Large intestine (tissue), 3 donors: ENCODE results near the gene UST. TPM values are rescaled to one million over a fixed set of nuclear protein-coding genes. Genes with fewer than 3 reads are reported as not detected.

ENCODE experiments used
- DNase-seq, 2 donors: peaks; one replicate each; pipeline versions ENCODE4 v3.0.0 to v3.0.0-alpha.2; 2013
- H3K27ac ChIP-seq: one replicate; pipeline ENCODE4 v1.5.1; 2013; ENCODE audit warnings: low read length
- H3K27me3 ChIP-seq: 2 replicates; pipeline ENCODE4 v1.6.1; 2013; ENCODE audit warnings: low read length; ENCODE audit not compliant: control insufficient read depth, insufficient read depth
- H3K36me3 ChIP-seq: 2 replicates; pipeline ENCODE4 v1.6.1; 2013; ENCODE audit warnings: low read length; ENCODE audit not compliant: control insufficient read depth, insufficient read depth
- H3K4me1 ChIP-seq: one replicate; pipeline ENCODE4 v1.6.1; 2013; ENCODE audit warnings: low read length; ENCODE audit not compliant: control insufficient read depth, insufficient read depth
- H3K4me3 ChIP-seq: one replicate; pipeline ENCODE4 v1.5.1; 2013; ENCODE audit warnings: low read length
- H3K9me3 ChIP-seq: one replicate; pipeline ENCODE4 v1.6.1; 2013; ENCODE audit warnings: mild to moderate bottlenecking, low read depth, low read length, moderate library complexity; ENCODE audit not compliant: control insufficient read depth
- WGBS: methylation state at CpG from one replicate; pipeline ENCODE4 v1.1.5; 2013; ENCODE audit warnings: low lambda C conversion rate; ENCODE audit not compliant: insufficient coverage; 5-methylcytosine and 5-hydroxymethylcytosine counted together
- polyA plus RNA-seq: library from polyadenylated mRNA; unstranded; fragments of 120-200 nt; gene quantifications from one replicate; pipeline ENCODE4 v1.2.1, GENCODE V29; 2013

UST gene
- polyA plus RNA-seq, 1 donor = 2.9 TPM

DNA sequence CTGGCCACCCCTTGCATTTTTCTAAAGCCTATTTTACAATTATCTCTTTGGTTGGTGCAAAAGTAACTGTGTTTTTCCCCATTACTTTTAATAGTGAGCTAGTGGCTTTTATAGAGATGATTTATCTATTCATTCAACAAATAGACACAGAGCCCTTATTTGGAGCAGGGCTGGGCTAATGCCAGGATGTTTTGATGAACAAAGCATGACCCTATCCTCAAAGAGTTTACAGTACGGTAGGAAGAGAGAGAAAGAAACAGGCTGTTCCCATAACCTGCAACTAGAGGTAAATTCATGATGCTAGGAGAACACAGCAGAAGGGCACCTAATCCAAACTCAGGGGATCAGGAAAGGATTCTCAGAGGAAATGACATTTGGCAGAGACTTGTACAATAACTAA is 37.3 kb upstream of the UST start:
- H3K9me3 ChIP-seq = no peaks in the 10 kb centered on the region
- H3K27me3 ChIP-seq = no peaks in the 10 kb centered on the region
- DNase-seq = no peak
- H3K4me1 ChIP-seq = no peaks in the 10 kb centered on the region
- H3K27ac ChIP-seq = no peak overlapping the region
- no CpG with 5 or more reads among the region's 1 CpG for WGBS
- H3K36me3 ChIP-seq = no peaks in the 10 kb centered on the region
- H3K4me3 ChIP-seq = no peak overlapping the region

- H3K4me1 ChIP-seq = no peaks in the 10 kb centered on the region
- H3K27me3 ChIP-seq = no peaks in the 10 kb centered on the region
- no peak overlapping the region for H3K4me3 ChIP-seq
- H3K9me3 ChIP-seq = no peaks in the 10 kb centered on the region
- H3K36me3 ChIP-seq = no peaks in the 10 kb centered on the region
- H3K27ac ChIP-seq = no peak overlapping the region
- WGBS = 100% methylated on average over 2 of the region's 5 CpGs
- no peak for DNase-seq
Observed at GRCh38 chr6:148711833-148712654, 34.8 kb upstream of the UST start.

DNA sequence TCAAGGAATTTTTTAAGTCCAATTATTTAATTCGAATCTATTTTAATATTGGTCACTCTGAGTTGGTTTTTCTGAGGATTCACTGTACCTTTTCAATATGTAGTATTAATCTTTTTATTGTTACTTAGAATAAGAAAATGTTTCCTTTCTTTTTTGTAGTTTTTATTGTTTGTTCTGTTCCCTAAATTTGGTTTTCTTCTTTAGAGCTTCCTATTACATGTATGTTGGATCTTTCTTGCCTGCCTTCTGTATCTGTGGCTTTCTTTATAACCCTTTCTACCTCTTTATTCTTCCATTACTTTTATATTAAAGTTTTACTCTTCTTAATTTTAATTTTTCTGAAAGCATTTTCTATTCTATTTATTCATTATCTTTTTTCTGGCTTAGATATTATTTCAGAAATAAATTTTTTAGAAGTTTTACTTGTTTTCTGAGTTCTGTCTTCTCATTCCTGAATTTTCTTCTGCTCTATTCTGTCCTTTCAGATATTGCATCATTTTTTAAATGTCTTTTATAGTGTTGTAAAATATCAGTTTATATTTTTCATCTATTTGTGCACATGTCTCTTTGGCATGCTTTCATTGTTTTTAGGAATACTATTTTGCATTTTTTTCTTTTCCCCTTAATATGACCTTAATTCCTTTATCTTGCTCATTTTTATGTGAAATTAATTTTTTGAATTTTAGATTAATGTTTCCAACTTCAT is 33.6 kb upstream of the UST start:
- Histone ChIP-seq H3K4me3 (no peak overlapping the region), H3K27me3 (no peaks in the 10 kb centered on the region), H3K36me3 (no peaks in the 10 kb centered on the region), H3K27ac (no peak overlapping the region), H3K4me1 (no peaks in the 10 kb centered on the region), H3K9me3 (no peaks in the 10 kb centered on the region)
- 100% methylated on average over 1 of the region's 1 CpG for WGBS
- no peak for DNase-seq

DNA sequence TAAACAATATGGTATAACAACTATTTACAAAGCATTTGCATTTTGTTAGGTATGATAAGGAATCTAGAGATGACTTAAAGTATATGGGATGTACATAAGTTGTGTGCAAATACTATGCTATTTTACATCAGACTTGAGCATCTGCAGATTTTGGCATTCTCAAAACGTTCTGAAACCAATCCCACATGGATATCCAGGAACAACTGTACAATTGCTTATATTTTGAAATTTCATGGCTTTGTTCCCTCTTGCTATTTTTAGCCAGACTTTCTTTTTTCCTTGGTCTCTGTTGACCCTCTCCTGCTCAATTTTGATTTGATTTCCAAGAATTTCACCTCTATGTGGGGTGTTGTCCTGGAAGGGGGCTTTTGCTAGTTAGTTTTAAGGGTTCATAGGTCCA is 32.9 kb upstream of the UST start:
- H3K9me3 ChIP-seq = no peaks in the 10 kb centered on the region
- 50% methylated on average over 1 of the region's 1 CpG for WGBS
- no peaks in the 10 kb centered on the region for H3K36me3 ChIP-seq
- no peak overlapping the region for H3K27ac ChIP-seq
- no peaks in the 10 kb centered on the region for H3K27me3 ChIP-seq
- H3K4me1 ChIP-seq = no peaks in the 10 kb centered on the region
- DNase-seq = no peak
- H3K4me3 ChIP-seq = no peak overlapping the region

DNA sequence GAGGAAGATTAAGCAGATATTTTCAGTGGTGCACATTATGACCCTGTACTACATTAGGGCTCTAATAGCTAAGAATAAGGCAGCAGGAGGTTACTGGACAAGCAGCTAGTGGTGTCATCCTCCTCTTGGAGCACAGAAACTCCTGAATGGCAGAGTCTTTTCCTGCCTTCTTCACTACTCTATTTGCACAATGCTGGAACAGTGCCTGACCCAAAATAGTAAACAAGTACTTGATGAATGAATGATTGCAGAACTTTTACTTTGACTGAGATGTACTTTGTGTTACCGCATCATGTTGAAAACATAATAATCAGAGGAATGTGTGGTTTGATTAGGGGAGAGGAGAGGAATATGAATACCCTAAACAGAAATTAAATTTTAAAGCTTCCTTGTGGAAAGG is 30.0 kb upstream of the UST start:
- DNase-seq = no peak
- Histone ChIP-seq H3K9me3 (no peaks in the 10 kb centered on the region), H3K27me3 (no peaks in the 10 kb centered on the region), H3K4me3 (no peak overlapping the region), H3K4me1 (no peaks in the 10 kb centered on the region), H3K27ac (no peak overlapping the region), H3K36me3 (no peaks in the 10 kb centered on the region)
- WGBS = 0% methylated on average over 1 of the region's 1 CpG

DNA sequence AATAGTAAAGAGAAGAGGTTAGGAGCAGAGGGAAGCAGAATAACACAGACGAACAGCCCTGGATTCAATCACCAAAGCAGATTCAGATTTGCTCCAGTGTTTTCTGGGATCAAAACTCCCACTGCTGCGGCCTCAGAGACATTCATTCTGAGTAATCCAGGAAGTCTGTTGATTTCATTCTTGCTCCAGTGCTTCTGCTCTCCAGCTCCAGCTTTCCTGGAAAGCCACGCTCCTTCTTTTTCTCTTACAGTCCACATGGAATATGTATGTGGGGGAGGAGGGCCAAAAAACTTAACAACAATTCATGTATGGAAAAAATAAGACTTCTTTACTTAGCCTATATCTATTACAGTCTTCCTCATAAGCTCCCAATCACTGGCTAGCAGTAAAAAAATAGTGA is 26.4 kb upstream of the UST start:
- Histone ChIP-seq H3K27me3 (no peaks in the 10 kb centered on the region), H3K27ac (no peak overlapping the region), H3K36me3 (no peaks in the 10 kb centered on the region), H3K9me3 (no peaks in the 10 kb centered on the region), H3K4me3 (no peak overlapping the region), H3K4me1 (no peaks in the 10 kb centered on the region)
- DNase-seq = peak; percentile 10 to 19
- no CpG with 5 or more reads among the region's 3 CpGs for WGBS

DNA sequence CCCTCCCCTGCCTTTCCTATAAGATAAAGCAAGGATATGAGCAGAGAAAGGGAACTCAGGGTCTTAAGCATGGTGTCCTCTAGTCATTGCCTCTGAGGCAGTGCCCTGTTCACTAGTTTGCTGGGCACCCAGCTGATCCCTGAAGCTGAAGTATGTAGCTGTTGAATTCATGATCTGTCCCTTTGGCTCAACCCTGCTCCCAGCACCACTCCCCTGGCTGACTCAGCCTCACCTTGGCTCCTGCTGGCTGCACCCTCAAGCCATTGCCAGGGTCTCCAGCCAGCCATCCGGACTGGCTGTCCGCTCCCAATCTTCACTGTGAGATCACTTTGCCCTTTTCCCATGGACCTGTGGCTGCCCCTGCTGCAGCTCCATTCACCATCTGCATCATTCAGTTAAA is 25.9 kb upstream of the UST start:
- no CpG with 5 or more reads among the region's 2 CpGs for WGBS
- no peak overlapping the region for H3K4me3 ChIP-seq

GRCh38 chr6:148723484-148723883 is 23.3 kb upstream of the UST start:
- DNase-seq = no peak
- Histone ChIP-seq H3K4me1 (no peaks in the 10 kb centered on the region), H3K4me3 (no peak overlapping the region), H3K36me3 (no peaks in the 10 kb centered on the region), H3K27me3 (no peaks in the 10 kb centered on the region), H3K9me3 (no peaks in the 10 kb centered on the region), H3K27ac (no peak overlapping the region)
- no CpG with 5 or more reads among the region's 1 CpG for WGBS

More for the DNA sequence above, 25.9 kb upstream of the UST start:
- H3K4me1 ChIP-seq = no peaks in the 10 kb centered on the region
- no peak for DNase-seq
- H3K9me3 ChIP-seq = no peaks in the 10 kb centered on the region
- H3K27me3 ChIP-seq = no peaks in the 10 kb centered on the region
- H3K27ac ChIP-seq = peak overlapping the region; percentile 11
- H3K36me3 ChIP-seq = no peaks in the 10 kb centered on the region

DNA sequence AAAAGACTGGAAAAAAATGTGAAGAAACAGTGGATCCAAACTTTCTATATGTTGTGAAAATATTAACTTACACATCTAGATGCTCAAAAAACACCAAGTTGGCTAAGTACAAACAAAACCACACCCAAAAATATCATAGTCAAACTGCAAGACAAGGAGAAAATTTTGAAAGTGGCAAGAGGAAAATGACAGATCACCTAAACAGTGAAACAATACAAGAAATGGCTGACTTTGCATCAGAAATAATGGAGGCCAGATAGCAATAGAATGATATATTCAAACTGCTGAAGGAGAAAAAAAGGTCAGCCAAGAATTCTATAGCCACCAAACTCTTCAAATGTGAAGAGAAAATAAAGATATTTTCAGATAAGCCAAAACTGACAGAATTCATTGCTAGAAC is 22.4 kb upstream of the UST start:
- no peak overlapping the region for H3K27ac ChIP-seq
- H3K9me3 ChIP-seq = no peaks in the 10 kb centered on the region
- H3K4me3 ChIP-seq = no peak overlapping the region
- H3K4me1 ChIP-seq = no peaks in the 10 kb centered on the region
- DNase-seq = no peak
- H3K27me3 ChIP-seq = no peaks in the 10 kb centered on the region
- no peaks in the 10 kb centered on the region for H3K36me3 ChIP-seq

- no peak for DNase-seq
- WGBS = 100% methylated on average over 1 of the region's 1 CpG
- Histone ChIP-seq H3K4me1 (no peaks in the 10 kb centered on the region), H3K27ac (no peak overlapping the region), H3K4me3 (no peak overlapping the region), H3K36me3 (no peaks in the 10 kb centered on the region), H3K9me3 (no peaks in the 10 kb centered on the region), H3K27me3 (peaks cover 3% of the 10 kb centered on the region)
Observed at GRCh38 chr6:148727104-148727503, 19.7 kb upstream of the UST start.

- Histone ChIP-seq H3K27ac (no peak overlapping the region), H3K36me3 (no peaks in the 10 kb centered on the region), H3K4me1 (no peaks in the 10 kb centered on the region), H3K4me3 (no peak overlapping the region), H3K27me3 (peaks cover under 1% of the 10 kb centered on the region), H3K9me3 (no peaks in the 10 kb centered on the region)
- DNase-seq = no peak
- no CpG with 5 or more reads among the region's 2 CpGs for WGBS
Observed at GRCh38 chr6:148735989-148736388, 10.8 kb upstream of the UST start.
